Mesendoderm (in vitro differentiated cells): ENCODE measurements around the gene TAF1B.

ENCODE experiments used
- DNase-seq: peaks from one replicate; pipeline ENCODE4 v3.0.0; 2013
- H2AK5ac ChIP-seq: 2 replicates; pipeline ENCODE4 v1.6.1; 2013; ENCODE audit warnings: low read length, inconsistent platforms
- H2BK120ac ChIP-seq: 2 replicates; pipeline ENCODE4 v1.6.1; 2013; ENCODE audit warnings: low read depth, mild to moderate bottlenecking, low read length, moderate library complexity, mixed read lengths
- H2BK15ac ChIP-seq: replicated peaks from 2 replicates; pipeline ENCODE4 v1.6.1; 2013; ENCODE audit warnings: low read depth, mild to moderate bottlenecking, moderate library complexity
- H2BK5ac ChIP-seq: 2 replicates; pipeline ENCODE4 v1.6.1; 2013; ENCODE audit warnings: low read length, inconsistent platforms
- H3K18ac ChIP-seq: 2 replicates; pipeline ENCODE4 v1.6.1; 2013; ENCODE audit warnings: mild to moderate bottlenecking, low read length, mixed read lengths
- H3K23ac ChIP-seq: one replicate; pipeline ENCODE4 v1.6.1; 2013; ENCODE audit warnings: low read length
- H3K27ac ChIP-seq: 2 replicates; pipeline ENCODE4 v1.5.1; 2013; ENCODE audit warnings: low read depth, mild to moderate bottlenecking, inconsistent platforms, low read length, moderate library complexity
- H3K27me3 ChIP-seq: 2 replicates; pipeline ENCODE4 v1.6.1; 2013; ENCODE audit warnings: low read length, control low read depth, mild to moderate bottlenecking, inconsistent platforms; ENCODE audit not compliant: insufficient read depth, poor library complexity
- H3K36me3 ChIP-seq: 2 replicates; pipeline ENCODE4 v1.6.1; 2013; ENCODE audit warnings: low read length, inconsistent platforms; ENCODE audit not compliant: control insufficient read depth, insufficient read depth
- H3K4ac ChIP-seq: one replicate; pipeline ENCODE4 v1.6.1; 2013; ENCODE audit warnings: low read depth, mild to moderate bottlenecking, low read length, moderate library complexity
- H3K4me1 ChIP-seq: 2 replicates; pipeline ENCODE4 v1.6.1; 2013; ENCODE audit warnings: low read depth, low read length, inconsistent platforms; ENCODE audit not compliant: control insufficient read depth
- H3K4me2 ChIP-seq: 2 replicates; pipeline ENCODE4 v1.6.1; 2013; ENCODE audit warnings: low read length
- H3K4me3 ChIP-seq: 2 replicates; pipeline ENCODE4 v1.5.1; 2013; ENCODE audit warnings: mild to moderate bottlenecking, low read length
- H3K56ac ChIP-seq: one replicate; pipeline ENCODE4 v1.6.1; 2013; ENCODE audit warnings: low read length
- H3K79me1 ChIP-seq: 2 replicates; pipeline ENCODE4 v1.6.1; 2013; ENCODE audit warnings: low read length, inconsistent platforms
- H3K79me2 ChIP-seq: 2 replicates; pipeline ENCODE4 v1.6.1; 2013; ENCODE audit warnings: mild to moderate bottlenecking, low read length; ENCODE audit not compliant: control insufficient read depth, insufficient read depth
- H3K9ac ChIP-seq: 2 replicates; pipeline ENCODE4 v1.6.1; 2013; ENCODE audit warnings: low read length, inconsistent platforms
- H4K5ac ChIP-seq: one replicate; pipeline ENCODE4 v1.6.1; 2013; ENCODE audit warnings: low read length
- H4K8ac ChIP-seq: one replicate; pipeline ENCODE4 v1.6.1; 2013; ENCODE audit warnings: low read depth, mild to moderate bottlenecking, control low read depth, low read length, moderate library complexity
- WGBS: extraction: QIAGEN DNeasy Blood & Tissue Kit; methylation state at CpG from one replicate; pipeline ENCODE4 v1.1.7; 2013; ENCODE audit warnings: low lambda C conversion rate, missing lambda C conversion rate; ENCODE audit not compliant: insufficient coverage; ENCODE audit errors: extremely low coverage; 5-methylcytosine and 5-hydroxymethylcytosine counted together

Gene TAF1B

DNA sequence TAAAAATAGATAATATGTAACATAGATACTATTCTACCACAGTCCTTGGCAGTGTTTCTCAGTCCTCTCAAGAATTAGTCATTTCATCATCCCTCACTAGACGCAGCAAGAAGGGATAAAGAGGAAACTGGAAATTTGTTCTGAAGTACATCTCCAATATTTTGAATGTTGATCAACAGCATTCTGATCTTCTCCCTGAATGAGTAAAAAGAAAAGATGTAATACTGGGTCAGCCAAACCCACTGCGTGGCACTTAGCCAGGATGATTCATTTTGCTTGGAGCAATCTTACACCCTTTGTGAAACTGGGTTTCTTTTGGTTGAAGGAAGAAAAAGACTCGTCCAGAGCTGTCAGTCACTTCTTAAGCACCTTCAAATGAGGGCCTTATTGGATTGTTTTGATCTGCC, 54.1 kb downstream of the TAF1B start:
- DNase-seq: peak; percentile 29

DNA sequence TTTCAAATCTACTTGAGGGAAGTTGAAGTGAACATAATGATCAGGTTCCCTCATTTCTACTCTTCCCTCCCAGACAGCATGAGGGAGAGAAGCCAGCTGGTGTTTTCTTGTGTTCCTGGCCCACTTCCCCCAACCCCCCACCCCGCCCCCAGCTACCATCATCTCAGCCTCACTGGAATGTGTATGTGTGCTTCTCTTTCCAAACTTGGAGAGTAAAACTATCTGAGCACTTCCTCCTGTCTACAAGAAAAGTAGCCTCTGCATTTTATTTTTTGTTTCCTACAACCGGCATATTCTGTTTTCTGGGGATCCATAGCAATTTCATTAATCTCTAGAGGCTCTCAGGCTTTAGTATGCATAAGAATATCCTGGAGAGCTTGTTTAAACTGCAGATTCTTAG, 54.6 kb downstream of the TAF1B start:
- WGBS: no CpG with 5 or more reads among the region's 2 CpGs
- Histone ChIP-seq H2AK5ac (no peak overlapping the region), H3K18ac (peak overlapping the region; percentile 60), H3K4me1 (peaks cover 2% of the 10 kb centered on the region), H2BK15ac (no peak overlapping the region), H3K23ac (no peak overlapping the region), H3K79me1 (no peaks in the 10 kb centered on the region), H3K27ac (no peak overlapping the region), H4K5ac (no peak overlapping the region), H3K9ac (no peak overlapping the region), H3K36me3 (no peaks in the 10 kb centered on the region), H3K4me2 (no peak overlapping the region), H3K56ac (no peak overlapping the region), H3K27me3 (no peaks in the 10 kb centered on the region), H3K4ac (no peak overlapping the region), H2BK5ac (no peak overlapping the region), H3K79me2 (no peaks in the 10 kb centered on the region), H4K8ac (no peak overlapping the region), H3K4me3 (no peak overlapping the region), H2BK120ac (no peak overlapping the region)
- peak; percentile 21 for DNase-seq

More for the DNA sequence above, 54.1 kb downstream of the TAF1B start:
- H3K27ac ChIP-seq: no peak overlapping the region
- no peak overlapping the region for H3K56ac ChIP-seq
- no peak overlapping the region for H2BK5ac ChIP-seq
- no peaks in the 10 kb centered on the region for H3K27me3 ChIP-seq
- H3K23ac ChIP-seq: no peak overlapping the region
- H3K4ac ChIP-seq: no peak overlapping the region
- no peak overlapping the region for H3K4me2 ChIP-seq
- no CpG with 5 or more reads among the region's 3 CpGs for WGBS
- no peak overlapping the region for H3K9ac ChIP-seq
- no peak overlapping the region for H2AK5ac ChIP-seq
- H3K79me2 ChIP-seq: no peaks in the 10 kb centered on the region
- H4K8ac ChIP-seq: no peak overlapping the region
- H3K4me3 ChIP-seq: no peak overlapping the region
- H2BK120ac ChIP-seq: no peak overlapping the region
- no peaks in the 10 kb centered on the region for H3K79me1 ChIP-seq
- peak overlapping the region; percentile 18 for H3K18ac ChIP-seq
- no peak overlapping the region for H2BK15ac ChIP-seq
- H3K36me3 ChIP-seq: no peaks in the 10 kb centered on the region
- H3K4me1 ChIP-seq: peaks cover 2% of the 10 kb centered on the region
- H4K5ac ChIP-seq: no peak overlapping the region

DNA sequence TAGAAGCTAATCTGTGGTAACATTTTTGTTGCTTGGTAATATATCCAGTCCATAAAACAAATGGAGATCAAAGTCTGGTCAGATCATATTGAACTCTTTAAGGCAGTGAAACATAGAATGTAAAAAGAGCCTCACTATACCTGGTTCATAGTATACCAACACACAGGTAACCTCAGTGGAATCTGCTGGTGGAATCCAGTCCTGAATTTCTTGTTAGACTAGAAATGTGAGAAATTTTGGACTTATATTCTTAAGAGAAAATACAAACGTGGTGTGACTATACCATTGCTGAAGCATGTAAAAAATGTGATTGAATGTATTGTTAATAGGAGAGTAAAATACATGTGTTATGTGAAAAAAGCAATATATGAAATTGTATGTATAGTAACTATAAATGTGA, 62.1 kb downstream of the TAF1B start:
- Histone ChIP-seq H3K23ac (no peak overlapping the region), H2AK5ac (no peak overlapping the region), H3K27me3 (no peaks in the 10 kb centered on the region), H2BK5ac (no peak overlapping the region), H3K4ac (no peak overlapping the region), H4K5ac (no peak overlapping the region), H3K4me3 (no peak overlapping the region), H4K8ac (no peak overlapping the region), H3K36me3 (no peaks in the 10 kb centered on the region), H3K56ac (no peak overlapping the region), H3K18ac (no peak overlapping the region), H3K4me1 (no peaks in the 10 kb centered on the region), H2BK15ac (no peak overlapping the region), H3K9ac (no peak overlapping the region), H3K79me1 (no peaks in the 10 kb centered on the region), H3K79me2 (no peaks in the 10 kb centered on the region), H3K27ac (no peak overlapping the region), H2BK120ac (no peak overlapping the region), H3K4me2 (no peak overlapping the region)
- no peak for DNase-seq
- WGBS: no CpG with 5 or more reads among the region's 1 CpG

DNA sequence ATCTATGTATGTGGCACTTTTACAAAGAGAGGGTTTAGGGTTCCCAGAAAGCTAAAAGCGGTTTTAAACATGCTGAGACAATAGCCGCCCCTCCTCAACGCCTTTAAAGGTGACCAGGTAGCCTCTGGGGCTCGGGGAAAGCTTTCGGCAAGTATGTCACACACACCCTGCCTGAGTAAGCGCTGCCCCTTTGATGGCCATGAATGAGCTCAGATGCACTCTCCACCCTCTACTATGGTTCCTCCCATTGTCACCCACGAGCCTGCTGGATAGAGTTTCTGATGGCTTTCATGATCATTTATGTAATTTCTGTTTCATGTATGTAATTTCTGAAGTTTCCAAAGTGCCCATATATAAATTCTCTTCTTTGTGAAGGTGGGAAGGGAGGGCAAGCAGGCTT, 64.1 kb downstream of the TAF1B start:
- Histone ChIP-seq H3K27me3 (no peaks in the 10 kb centered on the region), H3K79me2 (no peaks in the 10 kb centered on the region), H3K4me1 (no peaks in the 10 kb centered on the region), H3K79me1 (no peaks in the 10 kb centered on the region), H3K4ac (no peak overlapping the region), H2BK5ac (no peak overlapping the region), H3K18ac (no peak overlapping the region), H4K5ac (no peak overlapping the region), H3K4me3 (no peak overlapping the region), H3K23ac (no peak overlapping the region), H2BK120ac (no peak overlapping the region), H2AK5ac (no peak overlapping the region), H3K9ac (no peak overlapping the region), H3K4me2 (no peak overlapping the region), H4K8ac (no peak overlapping the region), H3K56ac (no peak overlapping the region), H3K36me3 (no peaks in the 10 kb centered on the region), H2BK15ac (no peak overlapping the region), H3K27ac (no peak overlapping the region)
- no CpG with 5 or more reads among the region's 7 CpGs for WGBS
- no peak for DNase-seq

DNA sequence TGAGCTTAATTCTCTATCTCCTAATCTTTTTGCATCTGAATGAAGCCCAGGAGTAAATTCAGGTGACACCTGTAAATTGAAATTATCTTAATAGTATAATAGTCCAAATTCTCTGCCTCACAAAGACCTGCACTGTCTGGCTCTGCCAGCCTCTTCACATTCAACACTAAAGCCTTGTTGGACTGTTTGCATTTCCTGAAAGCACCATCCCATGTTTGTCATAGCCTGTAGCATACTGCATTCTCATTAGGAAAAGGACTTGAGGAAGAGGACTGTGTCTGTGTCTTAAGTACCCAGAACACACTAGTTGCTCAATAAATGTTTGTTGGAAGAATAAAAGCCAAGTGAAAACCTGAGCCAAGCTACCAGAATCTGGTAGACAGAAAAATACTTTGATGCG, 65.4 kb downstream of the TAF1B start:
- no peak overlapping the region for H2BK15ac ChIP-seq
- no peak overlapping the region for H3K27ac ChIP-seq
- no peak overlapping the region for H3K23ac ChIP-seq
- no peak overlapping the region for H2AK5ac ChIP-seq
- no peaks in the 10 kb centered on the region for H3K79me1 ChIP-seq
- H4K8ac ChIP-seq: no peak overlapping the region
- H3K4ac ChIP-seq: no peak overlapping the region
- no peak overlapping the region for H3K18ac ChIP-seq
- H3K9ac ChIP-seq: no peak overlapping the region
- no peak overlapping the region for H3K4me3 ChIP-seq
- H3K4me2 ChIP-seq: no peak overlapping the region
- no peaks in the 10 kb centered on the region for H3K27me3 ChIP-seq
- no peak overlapping the region for H3K56ac ChIP-seq
- no peak overlapping the region for H2BK120ac ChIP-seq
- no CpG with 5 or more reads among the region's 1 CpG for WGBS
- H3K79me2 ChIP-seq: no peaks in the 10 kb centered on the region
- no peaks in the 10 kb centered on the region for H3K36me3 ChIP-seq
- no peak for DNase-seq
- H3K4me1 ChIP-seq: no peaks in the 10 kb centered on the region
- H4K5ac ChIP-seq: no peak overlapping the region
- no peak overlapping the region for H2BK5ac ChIP-seq

DNA sequence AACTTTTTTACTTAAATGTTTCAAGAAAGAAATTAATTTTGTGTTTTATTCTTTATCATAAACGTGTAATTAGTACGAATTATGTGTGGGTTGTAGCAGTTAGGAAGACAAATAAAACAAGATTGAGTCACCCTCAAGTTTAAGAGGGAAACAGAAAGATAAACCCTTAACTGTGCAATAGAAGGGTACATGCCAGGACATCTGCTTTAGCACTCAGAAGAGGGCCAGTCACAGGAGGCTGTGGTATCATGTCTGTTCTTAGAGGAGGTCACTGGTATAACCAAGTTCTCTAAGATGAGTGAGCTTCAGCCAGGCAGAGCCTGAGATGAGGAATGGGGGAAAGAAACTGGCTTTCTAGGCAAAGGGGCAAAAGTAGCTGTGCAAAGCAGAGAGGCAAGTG, 65.8 kb downstream of the TAF1B start:
- Histone ChIP-seq H3K9ac (no peak overlapping the region), H3K36me3 (no peaks in the 10 kb centered on the region), H3K4ac (no peak overlapping the region), H3K27ac (no peak overlapping the region), H3K79me1 (no peaks in the 10 kb centered on the region), H3K27me3 (no peaks in the 10 kb centered on the region), H2BK120ac (no peak overlapping the region), H3K4me2 (no peak overlapping the region), H3K4me1 (no peaks in the 10 kb centered on the region), H3K18ac (no peak overlapping the region), H3K56ac (no peak overlapping the region), H3K79me2 (no peaks in the 10 kb centered on the region), H4K5ac (no peak overlapping the region), H2BK5ac (no peak overlapping the region), H3K4me3 (no peak overlapping the region), H4K8ac (no peak overlapping the region), H3K23ac (no peak overlapping the region), H2AK5ac (no peak overlapping the region), H2BK15ac (no peak overlapping the region)
- WGBS: 100% methylated on average over 2 of the region's 2 CpGs
- no peak for DNase-seq
